DND-41 (cell line): ENCODE measurements around the gene HIP1.

Experiments
- CTCF ChIP-seq: IDR thresholded peaks from 2 replicates; pipeline ENCODE4 v1.5.1; 2012; ENCODE audit warnings: borderline replicate concordance, low read length, moderate library complexity, mild to moderate bottlenecking; ENCODE audit not compliant: poor library complexity, severe bottlenecking; ENCODE audit errors: extremely low read depth
- EZH2 ChIP-seq: IDR thresholded peaks from 3 replicates; pipeline ENCODE4 v1.6.1; 2012; ENCODE audit warnings: borderline replicate concordance, low read depth, mild to moderate bottlenecking, moderate library complexity, low read length, inconsistent platforms; ENCODE audit not compliant: severe bottlenecking

- no peak for TF ChIP-seq EZH2
- TF ChIP-seq CTCF, result no peak
Measured at GRCh38 chr7:75737856-75738603, 711 bp downstream of the HIP1 start.
